Left renal pelvis (tissue), 4 donors: ENCODE measurements around the gene SIGLEC5. TPM values are rescaled to one million over a fixed set of nuclear protein-coding genes. Genes with fewer than 3 reads are reported as not detected.

Experiments used
- DNase-seq, 4 donors: peaks; one replicate each; pipeline ENCODE4 v3.0.0-alpha.2; 2013; ENCODE audit warnings: low read depth in 4 of 4, low spot score in 3 of 4
- polyA plus RNA-seq, 4 donors: library from polyadenylated mRNA; unstranded; fragments of 120-200 nt; gene quantifications; one replicate each; pipeline ENCODE4 v1.2.1, GENCODE V29; 2013; ENCODE audit not compliant: insufficient read length in 4 of 4

The SIGLEC5 gene
- polyA plus RNA-seq, 4 donors, result 0.37 to 0.62 (median 0.57) TPM; not detected in 1

- DNase-seq, result no peak
Measured at GRCh38 chr19:51628153-51628939, 1.9 kb downstream of the SIGLEC5 start.

- no peak for DNase-seq
Measured at GRCh38 chr19:51627491-51628138, 2.6 kb downstream of the SIGLEC5 start.

GRCh38 chr19:51626675-51627074 is 3.5 kb downstream of the SIGLEC5 start:
- no peak for DNase-seq

- DNase-seq, result no peak
Measured at GRCh38 chr19:51621178-51621577, 9.0 kb downstream of the SIGLEC5 start.

- DNase-seq, result no peak
Measured at GRCh38 chr19:51615991-51616390, 14.2 kb downstream of the SIGLEC5 start.

- no peak for DNase-seq
Measured at GRCh38 chr19:51614789-51615188, 15.4 kb downstream of the SIGLEC5 start.

GRCh38 chr19:51610576-51610975 is 19.6 kb downstream of the SIGLEC5 start:
- DNase-seq, result no peak

- peak; percentile 21 to 62 (median 36) for DNase-seq
Measured at GRCh38 chr19:51607920-51608562, 22.2 kb downstream of the SIGLEC5 start.

GRCh38 chr19:51607077-51607476 is 23.1 kb downstream of the SIGLEC5 start:
- no peak for DNase-seq

- DNase-seq, result no peak
Measured at GRCh38 chr19:51602189-51602854, 27.9 kb downstream of the SIGLEC5 start.

GRCh38 chr19:51600940-51601580 is 29.1 kb downstream of the SIGLEC5 start:
- no peak for DNase-seq

- DNase-seq, result no peak
Measured at GRCh38 chr19:51599084-51599483, 31.1 kb downstream of the SIGLEC5 start.

- no peak for DNase-seq
Measured at GRCh38 chr19:51598159-51598915, 31.9 kb downstream of the SIGLEC5 start.

GRCh38 chr19:51595190-51596175 is 34.7 kb downstream of the SIGLEC5 start:
- DNase-seq, result no peak

- no peak for DNase-seq
Measured at GRCh38 chr19:51594774-51595109, 35.5 kb downstream of the SIGLEC5 start.

- peak; percentile 89 to 94 (median 93) for DNase-seq
Measured at GRCh38 chr19:51593969-51594773, 36.0 kb downstream of the SIGLEC5 start.

GRCh38 chr19:51593138-51593890 is 36.9 kb downstream of the SIGLEC5 start:
- no peak for DNase-seq
